T-helper 2 cell (primary cell): ENCODE data around the gene DNAJC1.
"Not testable (repeated sequence)": the region's sequence is repeated elsewhere in the genome, so short reads cannot be mapped to it uniquely, and the experiment has no call there.

Experiments used
- DNase-seq, 5 experiments: peaks; one replicate each; pipeline versions ENCODE4 v3.0.0 to v3.0.0-alpha.2; 2012 to 2022

Gene DNAJC1

DNA sequence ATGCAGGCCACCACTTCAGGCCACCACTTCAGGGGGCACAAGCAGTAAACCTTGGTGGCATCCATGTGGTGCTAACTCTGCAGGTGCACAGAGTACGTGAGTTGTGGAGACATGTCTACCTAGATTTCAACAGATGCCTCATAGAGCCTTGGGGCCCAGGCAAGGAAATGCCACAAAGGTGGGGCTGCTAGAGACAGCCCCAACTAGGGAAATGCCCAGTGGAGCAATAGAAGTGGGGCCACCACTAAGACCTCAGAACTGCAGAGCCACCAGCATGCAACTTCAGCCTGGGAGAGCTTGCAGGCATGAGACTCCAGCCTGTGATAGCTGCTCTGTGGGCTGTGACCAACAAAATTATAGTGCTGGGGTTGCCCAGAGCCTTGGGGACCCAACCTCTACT, 107.6 kb downstream of the DNAJC1 start:
- DNase-seq, result no peak

DNA sequence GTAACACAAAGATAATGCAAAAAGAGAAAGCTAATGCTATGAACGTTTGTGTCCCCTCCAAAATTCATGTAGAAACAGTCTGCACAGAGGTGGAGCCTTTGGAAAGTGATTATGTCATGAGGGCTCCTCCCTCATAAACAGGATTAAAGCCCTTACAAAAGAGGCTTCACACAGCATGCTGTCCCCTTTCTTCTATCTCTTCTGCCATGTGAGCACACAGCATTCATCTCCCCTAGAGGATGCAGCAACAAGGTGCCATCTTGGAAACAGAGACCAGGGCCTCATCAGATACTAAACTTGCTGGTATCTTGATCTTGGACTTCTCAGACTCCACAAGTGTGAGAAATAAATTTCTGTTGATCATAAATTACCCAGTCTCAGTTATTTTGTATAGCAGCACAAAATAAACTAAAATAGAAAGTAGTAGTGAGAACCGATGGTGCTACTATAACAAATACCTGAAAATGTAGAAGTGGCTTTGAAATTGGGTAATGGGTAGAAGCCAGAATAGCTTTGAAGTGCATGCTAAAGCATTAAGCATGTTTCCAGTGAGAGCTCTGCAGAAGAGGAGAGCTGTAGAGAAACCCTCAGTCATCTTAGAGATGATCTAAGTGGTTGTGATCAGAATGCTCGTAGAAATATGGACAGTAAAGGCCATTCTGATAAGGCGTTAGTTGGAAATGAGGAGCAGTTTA, 108.7 kb downstream of the DNAJC1 start:
- peak in 1 of 5 experiments; percentile 16 for DNase-seq

DNA sequence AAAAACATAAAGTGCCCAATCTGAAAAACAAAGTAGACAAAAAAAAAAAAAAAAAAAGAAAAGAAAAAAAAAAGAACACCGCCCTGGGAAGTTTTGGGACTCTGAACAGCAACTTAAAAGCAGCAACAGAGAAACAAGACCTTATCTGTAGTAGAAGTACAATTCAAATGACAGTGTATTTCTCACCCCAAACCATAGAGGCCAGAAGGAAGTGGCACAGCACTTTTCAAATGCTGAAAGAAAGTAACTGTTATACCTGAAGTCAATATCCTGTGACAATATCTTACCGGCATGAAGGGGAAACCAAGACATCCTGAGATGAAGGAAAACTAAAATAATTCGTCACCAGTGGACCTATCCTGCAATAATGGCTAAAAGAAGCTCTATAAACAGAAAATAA, 112.1 kb downstream of the DNAJC1 start:
- DNase-seq, result peak in 1 of 5 experiments; percentile 44

GRCh38 chr10:21889477-21890275, 113.9 kb downstream of the DNAJC1 start:
- no peak for DNase-seq

DNA sequence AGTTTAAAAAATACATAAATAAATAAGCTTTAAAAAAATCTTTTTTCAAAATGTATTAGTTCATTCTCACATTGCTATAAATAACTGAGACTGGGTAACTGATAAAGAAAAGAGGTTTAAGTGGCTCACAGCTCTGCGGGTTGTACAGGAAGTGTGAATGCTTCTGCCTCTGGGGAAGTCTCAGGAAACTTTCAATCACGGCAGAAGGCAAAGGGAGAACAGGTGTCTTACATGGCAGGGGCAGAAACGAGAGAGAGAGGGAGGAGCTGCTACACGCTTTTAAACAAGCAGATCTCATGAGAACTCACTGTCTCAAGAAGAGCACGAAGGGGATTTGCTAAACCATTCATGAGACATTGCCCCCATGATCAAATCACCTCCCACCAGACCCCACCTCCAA, 114.6 kb downstream of the DNAJC1 start:
- peak in 1 of 5 experiments; percentile 54 for DNase-seq

DNA sequence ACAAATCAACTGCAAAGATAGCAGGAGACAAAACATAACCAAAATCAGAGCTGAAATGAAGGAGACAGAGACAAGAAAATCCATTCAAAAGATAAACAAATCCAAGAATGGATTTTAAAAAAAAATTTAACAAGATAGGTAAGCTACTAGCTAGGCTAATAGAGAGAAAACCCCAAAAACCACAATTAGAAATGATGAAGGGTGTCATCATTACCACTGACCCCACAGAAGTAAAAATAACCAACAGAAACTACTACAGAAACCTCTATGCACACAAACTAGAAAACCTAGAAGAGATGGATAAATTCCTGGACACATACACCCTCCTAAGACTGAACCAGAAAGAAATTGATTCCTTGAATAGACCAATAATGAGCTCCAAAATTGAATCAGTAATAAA, 117.6 kb downstream of the DNAJC1 start:
- DNase-seq, result no peak

DNA sequence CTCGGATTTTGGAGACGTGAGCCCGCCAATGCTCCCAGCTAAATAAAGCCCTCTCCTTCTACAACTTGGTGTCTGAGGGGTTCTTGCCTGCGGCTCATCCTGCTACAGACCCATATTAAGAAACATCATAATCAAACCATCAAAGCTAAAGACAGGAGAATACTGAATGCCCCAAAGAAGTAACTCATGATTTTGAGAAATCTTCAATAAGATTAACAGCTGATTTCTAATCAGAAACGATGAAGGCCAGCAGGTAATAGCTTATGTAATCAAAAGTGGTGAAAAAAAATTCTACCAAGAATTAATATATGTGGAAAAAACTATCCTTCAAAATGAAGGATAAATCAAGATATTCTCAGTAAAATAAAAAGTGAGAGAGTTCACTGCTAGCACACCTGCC, 130.3 kb downstream of the DNAJC1 start:
- no peak for DNase-seq

DNA sequence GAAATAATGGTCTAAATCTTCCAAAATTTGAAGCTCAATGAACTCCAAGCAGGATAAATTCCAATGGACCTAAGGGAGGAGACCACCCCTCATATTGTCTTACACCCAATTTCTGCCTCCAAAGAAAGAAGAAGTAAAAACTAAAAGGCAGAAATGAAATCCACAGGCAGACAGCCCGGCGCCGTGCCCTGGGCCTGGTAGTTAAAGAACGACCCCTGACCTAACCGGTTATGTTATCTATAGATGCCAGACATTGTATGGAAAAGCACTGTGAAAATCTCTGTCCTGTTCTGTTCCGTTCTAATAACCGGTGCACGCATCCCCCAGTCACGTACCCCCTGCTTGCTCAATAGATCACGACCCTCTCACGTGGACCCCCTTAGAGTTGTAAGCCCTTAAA, 130.8 kb downstream of the DNAJC1 start:
- DNase-seq, result not testable (repeated sequence)

DNA sequence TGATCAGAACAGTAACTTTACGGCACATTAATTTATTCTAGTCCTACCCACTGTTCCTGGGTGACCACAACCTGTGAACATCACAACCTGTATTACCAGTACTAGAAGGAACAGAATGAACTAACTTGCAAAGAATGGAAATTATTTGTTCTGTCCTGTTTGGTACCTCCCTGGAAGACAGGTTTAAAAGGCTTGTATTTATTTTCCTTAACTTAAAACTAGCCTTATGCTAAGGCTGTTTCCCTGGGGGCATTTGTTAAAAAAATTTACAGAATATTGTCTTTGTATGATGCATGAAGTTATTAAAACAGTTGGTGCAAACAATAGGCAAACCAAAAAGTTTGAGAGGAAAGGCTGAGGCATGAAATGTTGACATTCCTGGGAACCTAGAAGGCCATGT, 132.7 kb downstream of the DNAJC1 start:
- no peak for DNase-seq

DNA sequence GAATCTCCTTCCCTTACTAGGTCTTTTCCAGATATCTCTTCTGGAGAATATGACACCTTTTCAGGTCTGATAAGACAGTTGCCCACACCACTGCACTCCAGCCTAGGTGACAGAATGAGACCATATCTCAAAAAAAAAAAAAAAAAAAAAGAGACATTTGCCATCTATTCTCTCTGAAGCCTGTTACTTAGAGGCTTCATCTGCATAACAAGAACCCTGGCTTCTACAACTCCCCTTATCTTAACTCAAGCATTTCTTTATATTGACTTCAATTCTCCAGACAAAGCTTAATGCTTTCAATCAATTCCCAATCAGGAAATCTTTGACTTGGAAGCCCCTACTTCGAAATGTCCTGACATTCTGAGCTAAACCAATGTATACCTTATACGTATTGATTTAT, 134.4 kb downstream of the DNAJC1 start:
- DNase-seq, result not testable (repeated sequence)

DNA sequence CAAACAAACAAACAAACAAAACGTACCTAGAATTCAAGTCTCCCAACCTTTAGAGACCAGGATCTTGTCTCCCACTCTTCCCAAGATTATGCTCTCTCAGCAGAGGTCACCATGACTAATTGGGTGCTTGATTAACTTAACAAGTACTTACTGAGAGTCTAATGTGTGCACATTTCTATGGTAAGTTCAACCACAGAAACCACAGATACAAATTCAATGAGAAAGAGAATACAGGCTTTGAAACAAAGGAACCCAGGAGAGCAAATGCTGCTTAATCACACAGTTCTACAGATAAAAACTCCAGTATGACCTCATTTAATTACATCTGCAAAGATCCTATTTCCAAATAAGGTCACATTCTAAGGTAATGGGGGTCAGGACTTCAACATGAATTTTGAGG, 142.8 kb downstream of the DNAJC1 start:
- peak in 1 of 5 experiments; percentile 27 for DNase-seq

GRCh38 chr10:21858455-21858854, 145.1 kb downstream of the DNAJC1 start:
- DNase-seq, result no peak

- peak in 1 of 5 experiments; percentile 14 for DNase-seq
Measured at GRCh38 chr10:21849607-21850006, 153.9 kb downstream of the DNAJC1 start.

DNA sequence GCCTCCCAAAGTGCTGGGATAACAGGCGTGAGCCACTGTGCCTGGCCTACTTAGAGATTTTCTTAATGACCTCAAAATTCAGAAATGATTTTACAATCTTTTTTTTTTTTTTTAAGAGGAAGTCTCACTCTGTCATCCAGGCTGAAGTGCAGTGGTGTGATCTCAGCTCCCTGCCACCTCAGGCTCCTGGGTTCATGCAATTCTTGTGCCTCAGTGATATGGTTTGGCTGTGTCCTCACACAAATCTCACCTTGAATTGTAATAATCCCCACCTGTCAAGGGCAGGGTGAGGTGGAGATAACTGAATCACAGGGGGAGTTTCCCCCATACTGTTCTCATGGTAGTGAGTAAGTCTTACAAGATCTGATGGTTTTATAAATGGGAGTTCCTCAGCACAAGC, 159.9 kb downstream of the DNAJC1 start:
- no peak for DNase-seq

DNA sequence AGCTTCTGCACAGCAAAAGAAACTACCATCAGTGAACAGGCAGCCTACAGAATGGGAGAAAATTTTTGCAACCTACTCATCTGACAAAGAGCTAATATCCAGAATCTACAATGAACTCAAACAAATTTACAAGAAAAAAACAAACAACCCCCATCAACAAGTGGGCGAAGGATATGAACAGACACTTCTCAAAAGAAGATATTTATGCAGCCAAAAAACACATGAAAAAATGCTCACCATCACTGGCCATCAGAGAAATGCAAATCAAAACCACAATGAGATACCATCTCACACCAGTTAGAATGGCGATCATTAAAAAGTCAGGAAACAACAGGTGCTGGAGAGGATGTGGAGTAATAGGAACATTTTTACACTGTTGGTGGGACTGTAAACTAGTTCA, 162.3 kb downstream of the DNAJC1 start:
- DNase-seq, result not testable (repeated sequence)

DNA sequence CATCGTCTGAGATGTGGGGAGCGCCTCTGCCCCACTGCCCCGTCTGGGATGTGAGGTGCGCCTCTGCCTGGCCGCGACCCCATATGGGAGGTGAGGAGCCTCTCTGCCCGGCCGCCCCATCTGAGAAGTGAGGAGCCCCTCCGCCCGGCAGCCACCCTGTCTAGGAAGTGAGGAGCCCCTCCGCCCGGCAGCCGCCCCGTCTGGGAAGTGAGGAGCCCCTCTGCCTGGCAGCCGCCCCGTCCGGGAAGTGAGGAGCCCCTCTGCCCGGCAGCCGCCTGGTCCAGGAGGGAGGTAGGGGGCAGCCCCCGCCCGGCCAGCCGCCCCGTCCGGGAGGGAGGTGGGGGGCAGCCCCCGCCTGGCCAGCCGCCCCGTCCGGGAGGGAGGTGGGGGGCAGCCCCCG, 166.0 kb downstream of the DNAJC1 start:
- not testable (repeated sequence) for DNase-seq

GRCh38 chr10:21834574-21834973, 169.0 kb downstream of the DNAJC1 start:
- DNase-seq, result not testable (repeated sequence)

GRCh38 chr10:21832821-21833130, 170.8 kb downstream of the DNAJC1 start:
- no peak for DNase-seq

DNA sequence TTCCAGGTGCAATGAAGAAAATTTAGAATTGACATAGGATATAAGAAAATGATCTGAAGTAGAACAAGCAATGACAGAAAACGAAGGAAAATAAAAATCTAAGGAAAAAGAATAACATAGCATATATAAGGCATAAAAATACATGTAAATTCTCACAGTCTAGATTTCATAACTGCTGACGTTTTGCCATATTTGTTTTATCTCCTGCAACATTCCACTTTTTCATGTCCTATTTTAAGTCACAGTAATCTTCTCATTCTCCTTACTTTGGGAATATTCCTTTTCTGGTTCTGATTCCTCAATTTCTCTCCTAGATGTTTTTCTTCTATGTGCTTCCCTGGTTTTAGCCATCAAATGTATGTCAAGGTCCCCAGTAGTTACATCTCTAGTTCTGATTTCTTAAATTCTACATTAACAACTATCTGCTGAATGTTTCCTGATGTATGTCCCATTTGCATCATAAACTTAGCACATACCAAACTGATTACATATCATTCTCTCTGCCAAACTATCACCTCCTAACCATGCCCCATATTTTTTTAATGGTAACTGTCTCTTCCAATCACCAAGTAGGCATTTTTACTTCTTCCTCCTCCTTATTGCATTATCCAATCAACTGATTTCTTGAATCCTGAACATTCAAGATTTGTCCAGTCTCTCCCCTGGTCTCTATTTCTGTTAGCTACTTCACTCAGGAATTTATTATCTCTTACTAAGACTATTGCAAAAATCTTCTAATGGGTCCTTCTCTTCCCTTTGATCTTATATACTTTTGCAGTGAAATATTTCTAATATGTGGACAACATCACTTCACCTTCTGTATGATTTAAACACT, 171.3 kb downstream of the DNAJC1 start:
- no peak for DNase-seq

GRCh38 chr10:21830037-21830436, 173.5 kb downstream of the DNAJC1 start:
- no peak for DNase-seq

GRCh38 chr10:21827308-21827707, 176.2 kb downstream of the DNAJC1 start:
- no peak for DNase-seq

DNA sequence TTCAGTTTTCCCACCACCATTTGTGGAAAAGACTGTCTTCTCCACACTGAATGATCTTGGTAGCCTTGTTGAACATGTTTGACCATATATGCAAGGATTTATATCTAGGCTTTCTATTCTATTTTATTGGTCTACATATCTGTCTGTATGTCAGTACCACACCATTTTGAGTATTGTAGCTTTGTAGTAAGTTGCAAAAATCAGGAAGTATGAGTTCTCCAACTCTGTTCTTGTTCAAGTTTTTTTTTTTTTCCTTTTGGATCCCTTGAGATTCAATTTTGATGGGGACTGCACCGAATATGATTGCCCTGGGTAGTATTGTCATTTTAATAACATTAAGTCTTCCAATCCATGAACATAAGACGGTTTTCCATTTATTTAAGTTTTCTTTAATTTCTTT, 176.8 kb downstream of the DNAJC1 start:
- DNase-seq, result no peak

DNA sequence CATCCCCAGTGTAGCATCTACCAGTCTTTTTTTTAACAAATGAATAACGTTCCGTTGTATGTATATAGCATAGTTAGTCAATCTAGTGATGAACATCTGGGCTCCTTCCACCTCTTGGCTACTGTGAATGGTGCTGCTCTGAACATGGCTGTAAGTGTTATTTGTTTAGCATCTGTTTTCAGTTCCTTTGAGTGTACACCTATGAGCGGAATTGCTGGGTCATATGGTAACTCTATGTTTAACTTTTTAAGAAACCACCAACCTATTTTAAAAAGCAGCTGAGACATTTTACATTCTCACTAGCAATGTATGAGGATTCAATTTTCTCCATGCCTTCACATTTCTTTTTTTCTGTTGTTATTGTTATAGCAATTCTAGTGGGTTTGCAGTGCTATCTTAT, 178.2 kb downstream of the DNAJC1 start:
- DNase-seq, result no peak

DNA sequence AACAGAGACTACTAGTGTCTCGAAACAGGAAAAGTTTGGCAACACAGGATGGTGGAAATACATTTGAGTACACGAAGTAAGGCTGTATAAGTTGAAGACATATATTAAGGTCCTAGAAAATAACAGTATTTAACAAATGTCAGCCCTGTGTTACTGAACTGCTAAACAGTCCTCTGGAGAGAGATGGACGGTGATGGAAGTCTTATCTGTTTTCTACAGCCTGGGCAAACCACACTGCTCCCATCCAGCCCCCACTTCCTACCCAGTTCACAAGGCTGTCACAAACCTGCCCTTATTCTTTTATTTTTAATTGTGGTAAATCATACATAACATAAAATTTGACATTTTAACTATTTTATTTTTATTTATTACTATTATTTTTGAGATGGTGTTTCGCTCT, 179.1 kb downstream of the DNAJC1 start:
- DNase-seq, result no peak
